ENCODE measurements around the gene FBLL1.

- TF ChIP-seq POLR2A (IDR thresholded peaks at IDR 0.05) (no peak), CTCF (IDR thresholded peaks at IDR 0.05) (no peak)
Measured at GRCh38 chr5:168562279-168562678, 33.2 kb downstream of the FBLL1 start.
